ENCODE results near the gene FLT3. TPM values are rescaled to one million over a fixed set of nuclear protein-coding genes. Genes with fewer than 3 reads are reported as not detected.

Gene FLT3
- total and polyA plus RNA-seq, 10 of the 15 experiments (the other 5 are each of a cell fraction or from before 2014, with no cell fraction given) = 0.04 to 0.19 (median 0.11) TPM; not detected in 1

DNA sequence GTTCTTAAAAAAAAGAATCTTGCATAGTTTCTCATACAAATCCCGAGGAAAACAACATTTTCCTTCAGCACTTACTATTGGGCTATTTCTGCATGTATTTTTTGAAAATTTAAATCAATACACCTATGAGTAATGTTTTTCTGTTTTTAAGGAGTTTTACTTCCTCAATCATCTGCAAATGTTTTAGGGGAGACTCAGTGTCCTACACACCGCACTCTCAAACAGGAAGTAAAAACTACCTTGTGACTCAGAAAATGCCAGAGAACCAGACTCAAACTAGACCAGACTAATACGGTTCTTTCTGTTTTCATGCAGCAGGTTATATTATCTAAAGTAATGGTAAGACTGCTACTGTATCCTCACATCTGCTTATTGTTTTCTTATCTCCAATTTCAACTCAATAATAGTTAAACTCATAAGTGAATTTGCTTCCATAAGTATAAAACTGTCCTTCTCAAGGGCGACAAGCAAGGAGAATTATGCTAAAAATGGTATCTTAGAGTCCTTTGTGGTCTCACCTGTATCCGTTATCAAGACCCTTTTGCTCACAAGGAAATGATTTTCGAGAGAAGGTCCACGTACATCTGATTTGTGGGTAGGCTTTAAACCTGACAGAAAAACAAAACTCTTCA is 52.5 kb downstream of the FLT3 start (continued):
- TF ChIP-seq, protein P1, sequence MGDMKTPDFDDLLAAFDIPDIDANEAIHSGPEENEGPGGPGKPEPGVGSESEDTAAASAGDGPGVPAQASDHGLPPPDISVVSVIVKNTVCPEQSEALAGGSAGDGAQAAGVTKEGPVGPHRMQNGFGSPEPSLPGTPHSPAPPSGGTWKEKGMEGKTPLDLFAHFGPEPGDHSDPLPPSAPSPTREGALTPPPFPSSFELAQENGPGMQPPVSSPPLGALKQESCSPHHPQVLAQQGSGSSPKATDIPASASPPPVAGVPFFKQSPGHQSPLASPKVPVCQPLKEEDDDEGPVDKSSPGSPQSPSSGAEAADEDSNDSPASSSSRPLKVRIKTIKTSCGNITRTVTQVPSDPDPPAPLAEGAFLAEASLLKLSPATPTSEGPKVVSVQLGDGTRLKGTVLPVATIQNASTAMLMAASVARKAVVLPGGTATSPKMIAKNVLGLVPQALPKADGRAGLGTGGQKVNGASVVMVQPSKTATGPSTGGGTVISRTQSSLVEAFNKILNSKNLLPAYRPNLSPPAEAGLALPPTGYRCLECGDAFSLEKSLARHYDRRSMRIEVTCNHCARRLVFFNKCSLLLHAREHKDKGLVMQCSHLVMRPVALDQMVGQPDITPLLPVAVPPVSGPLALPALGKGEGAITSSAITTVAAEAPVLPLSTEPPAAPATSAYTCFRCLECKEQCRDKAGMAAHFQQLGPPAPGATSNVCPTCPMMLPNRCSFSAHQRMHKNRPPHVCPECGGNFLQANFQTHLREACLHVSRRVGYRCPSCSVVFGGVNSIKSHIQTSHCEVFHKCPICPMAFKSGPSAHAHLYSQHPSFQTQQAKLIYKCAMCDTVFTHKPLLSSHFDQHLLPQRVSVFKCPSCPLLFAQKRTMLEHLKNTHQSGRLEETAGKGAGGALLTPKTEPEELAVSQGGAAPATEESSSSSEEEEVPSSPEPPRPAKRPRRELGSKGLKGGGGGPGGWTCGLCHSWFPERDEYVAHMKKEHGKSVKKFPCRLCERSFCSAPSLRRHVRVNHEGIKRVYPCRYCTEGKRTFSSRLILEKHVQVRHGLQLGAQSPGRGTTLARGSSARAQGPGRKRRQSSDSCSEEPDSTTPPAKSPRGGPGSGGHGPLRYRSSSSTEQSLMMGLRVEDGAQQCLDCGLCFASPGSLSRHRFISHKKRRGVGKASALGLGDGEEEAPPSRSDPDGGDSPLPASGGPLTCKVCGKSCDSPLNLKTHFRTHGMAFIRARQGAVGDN (IDR thresholded peaks at IDR 0.05) = peak; percentile 80
- TF ChIP-seq KDM1A (IDR thresholded peaks at IDR 0.05; ENCODE audit: borderline replicate concordance) (no peak), CHD1 (IDR thresholded peaks at IDR 0.05; ENCODE audit: low read depth, low read length) (no peak), FOXM1 (IDR thresholded peaks at IDR 0.05; ENCODE audit: low read depth, low read length) (peak; percentile 96), CEBPB (IDR thresholded peaks at IDR 0.05; ENCODE audit: borderline replicate concordance in 1 of 2, low read depth in 2 of 2, low read length in 2 of 2) (no peak; a peak in 1 of 4 replicates), SREBF2 (IDR thresholded peaks at IDR 0.05; ENCODE audit: low read length) (no peak), ETV6 (conservative IDR thresholded peaks at IDR 0.05 in 1 of 2, IDR thresholded peaks at IDR 0.05 in 1 of 2; ENCODE audit: borderline replicate concordance in 1 of 2, low read depth in 1 of 2) (peak in 1 of 2 experiments; percentile 96; a peak in 2 of 4 replicates), RBBP5 (conservative IDR thresholded peaks at IDR 0.05) (no peak), ESRRA (IDR thresholded peaks at IDR 0.05; ENCODE audit: low read length) (no peak), CREB1 (IDR thresholded peaks at IDR 0.05; ENCODE audit: low read depth) (0 out of 2 replicates have a peak, but pooled peaks have one; percentile 26), BHLHE40 (IDR thresholded peaks at IDR 0.05; ENCODE audit: borderline replicate concordance in 1 of 2, low read depth in 2 of 2, low read length in 1 of 2) (0 out of 4 replicates have a peak, but pooled peaks of 1 of the 2 experiments have one; percentile 29), FOXK2 (IDR thresholded peaks at IDR 0.05) (no peak), ZNF384 (IDR thresholded peaks at IDR 0.05; ENCODE audit: borderline replicate concordance, low read depth, low read length) (no peak), RFX5 (IDR thresholded peaks at IDR 0.05; ENCODE audit: low read depth, low read length) (no peak), BACH1 (IDR thresholded peaks at IDR 0.05; ENCODE audit: borderline replicate concordance) (no peak)
- TF ChIP-seq, protein P2, sequence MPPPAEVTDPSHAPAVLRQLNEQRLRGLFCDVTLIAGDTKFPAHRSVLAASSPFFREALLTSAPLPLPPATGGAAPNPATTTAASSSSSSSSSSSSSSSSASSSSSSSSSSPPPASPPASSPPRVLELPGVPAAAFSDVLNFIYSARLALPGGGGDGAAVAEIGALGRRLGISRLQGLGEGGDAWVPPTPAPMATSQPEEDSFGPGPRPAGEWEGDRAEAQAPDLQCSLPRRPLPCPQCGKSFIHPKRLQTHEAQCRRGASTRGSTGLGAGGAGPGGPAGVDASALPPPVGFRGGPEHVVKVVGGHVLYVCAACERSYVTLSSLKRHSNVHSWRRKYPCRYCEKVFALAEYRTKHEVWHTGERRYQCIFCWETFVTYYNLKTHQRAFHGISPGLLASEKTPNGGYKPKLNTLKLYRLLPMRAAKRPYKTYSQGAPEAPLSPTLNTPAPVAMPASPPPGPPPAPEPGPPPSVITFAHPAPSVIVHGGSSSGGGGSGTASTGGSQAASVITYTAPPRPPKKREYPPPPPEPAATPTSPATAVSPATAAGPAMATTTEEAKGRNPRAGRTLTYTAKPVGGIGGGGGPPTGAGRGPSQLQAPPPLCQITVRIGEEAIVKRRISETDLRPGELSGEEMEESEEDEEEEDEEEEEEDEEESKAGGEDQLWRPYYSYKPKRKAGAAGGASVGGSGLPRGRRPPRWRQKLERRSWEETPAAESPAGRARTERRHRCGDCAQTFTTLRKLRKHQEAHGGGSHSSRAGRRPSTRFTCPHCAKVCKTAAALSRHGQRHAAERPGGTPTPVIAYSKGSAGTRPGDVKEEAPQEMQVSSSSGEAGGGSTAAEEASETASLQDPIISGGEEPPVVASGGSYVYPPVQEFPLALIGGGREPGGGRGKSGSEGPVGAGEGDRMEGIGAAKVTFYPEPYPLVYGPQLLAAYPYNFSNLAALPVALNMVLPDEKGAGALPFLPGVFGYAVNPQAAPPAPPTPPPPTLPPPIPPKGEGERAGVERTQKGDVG (CRISPR knock-in tag; IDR thresholded peaks at IDR 0.05) = no peak
- TF ChIP-seq, protein P3, sequence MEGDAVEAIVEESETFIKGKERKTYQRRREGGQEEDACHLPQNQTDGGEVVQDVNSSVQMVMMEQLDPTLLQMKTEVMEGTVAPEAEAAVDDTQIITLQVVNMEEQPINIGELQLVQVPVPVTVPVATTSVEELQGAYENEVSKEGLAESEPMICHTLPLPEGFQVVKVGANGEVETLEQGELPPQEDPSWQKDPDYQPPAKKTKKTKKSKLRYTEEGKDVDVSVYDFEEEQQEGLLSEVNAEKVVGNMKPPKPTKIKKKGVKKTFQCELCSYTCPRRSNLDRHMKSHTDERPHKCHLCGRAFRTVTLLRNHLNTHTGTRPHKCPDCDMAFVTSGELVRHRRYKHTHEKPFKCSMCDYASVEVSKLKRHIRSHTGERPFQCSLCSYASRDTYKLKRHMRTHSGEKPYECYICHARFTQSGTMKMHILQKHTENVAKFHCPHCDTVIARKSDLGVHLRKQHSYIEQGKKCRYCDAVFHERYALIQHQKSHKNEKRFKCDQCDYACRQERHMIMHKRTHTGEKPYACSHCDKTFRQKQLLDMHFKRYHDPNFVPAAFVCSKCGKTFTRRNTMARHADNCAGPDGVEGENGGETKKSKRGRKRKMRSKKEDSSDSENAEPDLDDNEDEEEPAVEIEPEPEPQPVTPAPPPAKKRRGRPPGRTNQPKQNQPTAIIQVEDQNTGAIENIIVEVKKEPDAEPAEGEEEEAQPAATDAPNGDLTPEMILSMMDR (IDR thresholded peaks at IDR 0.05 in 2 of 3, conservative IDR thresholded peaks at IDR 0.05 in 1 of 3; ENCODE audit: control insufficient read depth in 2 of 3, extremely low read depth in 1 of 3, insufficient read depth in 1 of 3, low read depth in 3 of 3, low read length in 3 of 3) = no peak
